Tibial nerve (tissue), 4 donors: ENCODE results near the gene PHF14.

Source experiments
- EP300 ChIP-seq, 2 donors: sonication (generic); formaldehyde crosslinking; IDR thresholded peaks; one replicate each; pipeline ENCODE4 v1.6.1; 2017; ENCODE audit warnings: antibody characterized with exemption in 2 of 2, mild to moderate bottlenecking in 1 of 2
- POLR2A ChIP-seq, 2 donors: fragments of 450-650 bp; IDR thresholded peaks; one replicate each; pipeline ENCODE4 v1.6.1; 2017; ENCODE audit warnings: antibody characterized with exemption in 2 of 2, mild to moderate bottlenecking in 2 of 2, moderate library complexity in 2 of 2
- TF ChIP-seq, protein P1 (sequence below), 5 experiments: fragments of 200-600 bp in 3 of 5; fragments of 450-650 bp in 2 of 5; sonication (generic) in 3 of 5; IDR thresholded peaks; one replicate each; pipeline ENCODE4 v1.5.1; 2016 to 2019; ENCODE audit warnings: antibody characterized with exemption in 5 of 5, mild to moderate bottlenecking in 3 of 5, moderate library complexity in 2 of 5

DNA sequence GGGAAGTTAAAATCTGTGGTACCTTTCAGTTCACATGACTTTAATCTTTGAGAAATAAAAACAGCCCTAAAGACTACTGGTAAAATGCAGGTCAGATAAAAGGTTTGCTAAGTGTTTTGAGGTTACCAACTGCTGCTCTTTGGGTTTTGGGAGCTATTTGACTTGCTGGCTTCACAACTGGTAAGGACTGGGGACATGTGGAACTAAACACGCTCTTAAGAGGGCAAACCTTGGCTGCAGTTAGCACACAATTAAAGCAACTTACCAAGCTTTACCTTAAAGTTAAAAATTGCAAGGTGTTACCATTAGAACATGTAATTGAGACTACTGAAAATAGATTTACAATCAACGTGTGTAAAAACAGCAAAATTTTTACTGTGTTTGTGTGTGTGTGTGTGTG lies 220.2 kb downstream of the PHF14 start:
- TF ChIP-seq, protein P1, sequence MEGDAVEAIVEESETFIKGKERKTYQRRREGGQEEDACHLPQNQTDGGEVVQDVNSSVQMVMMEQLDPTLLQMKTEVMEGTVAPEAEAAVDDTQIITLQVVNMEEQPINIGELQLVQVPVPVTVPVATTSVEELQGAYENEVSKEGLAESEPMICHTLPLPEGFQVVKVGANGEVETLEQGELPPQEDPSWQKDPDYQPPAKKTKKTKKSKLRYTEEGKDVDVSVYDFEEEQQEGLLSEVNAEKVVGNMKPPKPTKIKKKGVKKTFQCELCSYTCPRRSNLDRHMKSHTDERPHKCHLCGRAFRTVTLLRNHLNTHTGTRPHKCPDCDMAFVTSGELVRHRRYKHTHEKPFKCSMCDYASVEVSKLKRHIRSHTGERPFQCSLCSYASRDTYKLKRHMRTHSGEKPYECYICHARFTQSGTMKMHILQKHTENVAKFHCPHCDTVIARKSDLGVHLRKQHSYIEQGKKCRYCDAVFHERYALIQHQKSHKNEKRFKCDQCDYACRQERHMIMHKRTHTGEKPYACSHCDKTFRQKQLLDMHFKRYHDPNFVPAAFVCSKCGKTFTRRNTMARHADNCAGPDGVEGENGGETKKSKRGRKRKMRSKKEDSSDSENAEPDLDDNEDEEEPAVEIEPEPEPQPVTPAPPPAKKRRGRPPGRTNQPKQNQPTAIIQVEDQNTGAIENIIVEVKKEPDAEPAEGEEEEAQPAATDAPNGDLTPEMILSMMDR (IDR thresholded peaks at IDR 0.05): no peak
- TF ChIP-seq EP300 (IDR thresholded peaks at IDR 0.05): no peak
- TF ChIP-seq POLR2A (IDR thresholded peaks at IDR 0.05): no peak
